Caco-2 (cell line): Measurements from ENCODE around the gene TTC39C. TPM values are rescaled to one million over a fixed set of nuclear protein-coding genes. Genes with fewer than 3 reads are reported as not detected.
A peak's percentile ranks its signal among the peaks of the same experiment; 100 is the strongest.

ENCODE experiments used
- BruUV-seq: library from RNA; stranded (reverse); fragments of 400-500 nt; replicated peaks from 2 replicates; lab custom pipeline; 2021; lab: Mats Ljungman, UMichigan
- CTCF ChIA-PET: fragments of 300-600 bp; sonication (Branson Sonifier 250); formaldehyde crosslinking; loops from one replicate; lab custom pipeline; 2022; ENCODE audit warnings: antibody characterized with exemption; lab: Charles Lee
- POLR2A ChIA-PET: fragments of 300-600 bp; sonication (Branson Sonifier 250); formaldehyde crosslinking; loops from one replicate; lab custom pipeline; 2022; ENCODE audit warnings: antibody characterized with exemption; lab: Charles Lee
- DNase-seq, 2 experiments: peaks; one replicate each; pipeline versions ENCODE4 v3.0.0 to v3.0.0-alpha.2; 2020 to 2022
- H3K27me3 ChIP-seq: replicated peaks from 2 replicates; pipeline ENCODE4 v1.6.0; 2011; ENCODE audit warnings: low read length; ENCODE audit not compliant: control insufficient read depth, insufficient read depth
- H3K36me3 ChIP-seq: 2 replicates; pipeline ENCODE4 v1.5.1; 2011; ENCODE audit warnings: low read length; ENCODE audit not compliant: control insufficient read depth, insufficient read depth
- H3K4me1 ChIP-seq: fragments of 250-450 bp; sonication (Bioruptor Pico); 2 replicates; pipeline ENCODE4 v1.5.1; 2020; ENCODE audit warnings: mild to moderate bottlenecking
- H3K4me3 ChIP-seq: 2 replicates; pipeline ENCODE4 v1.5.1; 2011; ENCODE audit warnings: low read depth, mild to moderate bottlenecking, control low read depth, low read length
- H3K9me3 ChIP-seq: fragments of 250-450 bp; sonication (Bioruptor Pico); 2 replicates; pipeline ENCODE4 v1.5.1; 2020; ENCODE audit warnings: mild to moderate bottlenecking, moderate library complexity
- H3K27ac Mint-ChIP-seq: one replicate; pipeline ENCODE4 v1.8.0; 2022; ENCODE audit warnings: mixed read lengths; ENCODE audit not compliant: unreplicated experiment
- H3K27me3 Mint-ChIP-seq: one replicate; pipeline ENCODE4 v1.8.0; 2022; ENCODE audit warnings: mixed read lengths; ENCODE audit not compliant: insufficient read depth, unreplicated experiment
- H3K36me3 Mint-ChIP-seq: one replicate; pipeline ENCODE4 v1.8.0; 2022; ENCODE audit warnings: mild to moderate bottlenecking, mixed read lengths; ENCODE audit not compliant: insufficient read depth, unreplicated experiment
- H3K4me1 Mint-ChIP-seq: one replicate; pipeline ENCODE4 v1.8.0; 2022; ENCODE audit warnings: low read depth, mixed read lengths; ENCODE audit not compliant: unreplicated experiment
- H3K4me3 Mint-ChIP-seq: one replicate; pipeline ENCODE4 v1.8.0; 2022; ENCODE audit warnings: mild to moderate bottlenecking, moderate library complexity, mixed read lengths; ENCODE audit not compliant: unreplicated experiment
- H3K9me3 Mint-ChIP-seq: one replicate; pipeline ENCODE4 v1.8.0; 2022; ENCODE audit warnings: mixed read lengths; ENCODE audit not compliant: unreplicated experiment
- intact Hi-C: fragments of 100-400 bp; cut with micrococcal nuclease; formaldehyde crosslinking; loops from one replicate; pipeline ENCODE4 v1.10.0; 2022; ENCODE audit not compliant: unreplicated experiment
- total RNA-seq: library from RNA; stranded (reverse); gene quantifications from 2 replicates; pipeline ENCODE4 v1.2.3, GENCODE V29; 2022
- TF ChIP-seq, protein P1 (sequence below), 2 experiments: fragments of 200-600 bp in 1 of 2; IDR thresholded peaks; 1 replicate in 1 of 2; 2 replicates in 1 of 2; pipeline versions ENCODE4 v1.5.1 to v1.8.0; 2011 to 2022; ENCODE audit warnings: antibody characterized with exemption in 1 of 2, control low read depth in 1 of 2, inconsistent platforms in 1 of 2, low read depth in 1 of 2, low read length in 1 of 2, mild to moderate bottlenecking in 1 of 2, moderate library complexity in 1 of 2; ENCODE audit not compliant: insufficient read depth in 1 of 2, severe bottlenecking in 1 of 2, unreplicated experiment in 1 of 2

The TTC39C gene
- total RNA-seq, 1 experiment from 2014 or later = 9.3 TPM

DNA sequence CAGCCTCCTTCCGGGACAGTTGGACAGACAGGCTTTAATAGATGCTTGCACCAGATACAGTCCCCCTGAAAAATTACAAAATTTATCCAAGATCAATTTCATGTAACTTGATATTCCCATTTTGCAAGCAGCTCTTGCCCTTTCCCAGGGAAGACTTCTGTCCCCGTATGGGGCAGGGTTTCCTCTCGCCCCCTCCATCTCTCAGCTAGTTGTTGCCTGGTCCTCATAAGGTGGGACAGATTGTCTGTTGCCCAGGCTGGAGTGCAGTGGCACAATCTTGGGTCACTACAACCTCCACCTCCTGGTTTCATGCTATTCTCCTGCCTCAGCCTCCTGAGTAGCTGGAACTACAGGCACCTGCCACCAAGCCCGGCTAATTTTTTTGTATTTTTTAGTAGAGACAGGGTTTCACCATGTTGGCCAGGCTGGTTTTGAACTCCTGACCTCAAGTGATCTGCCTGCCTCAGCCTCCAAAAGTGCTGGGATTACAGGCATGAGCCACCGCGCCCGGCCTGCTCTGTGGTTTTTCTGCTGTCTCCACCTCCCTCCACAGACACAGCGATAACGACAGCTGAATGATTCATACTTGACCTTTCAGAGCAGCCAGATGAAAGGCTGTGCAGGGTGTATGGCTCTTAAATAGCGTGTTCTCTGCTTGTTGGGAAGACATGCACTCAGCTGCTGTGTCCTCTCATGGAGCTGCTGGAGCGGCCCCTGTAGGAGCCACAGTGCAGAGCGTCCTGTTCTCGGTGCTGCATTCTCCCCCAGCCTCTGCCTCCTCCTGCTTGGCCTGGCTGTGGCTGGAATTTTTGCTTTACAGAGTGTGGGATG, 61.4 kb downstream of the TTC39C start:
- Mint-ChIP-seq H3K4me3 (no peak overlapping the region), H3K27me3 (no peaks in the 10 kb centered on the region), H3K27ac (peak overlapping the region; percentile 48), H3K9me3 (no peaks in the 10 kb centered on the region), H3K36me3 (no peaks in the 10 kb centered on the region), H3K4me1 (no peaks in the 10 kb centered on the region)
- H3K4me1 ChIP-seq = peaks cover 4% of the 10 kb centered on the region; the same call in 1 of the 2 replicates
- H3K36me3 ChIP-seq = no peaks in the 10 kb centered on the region
- no peaks in the 10 kb centered on the region for H3K27me3 ChIP-seq
- H3K4me3 ChIP-seq = no peak overlapping the region
- no TSS peak for BruUV-seq
- intact Hi-C loops = loop anchor here (10.0 kb wide), 1 partner anchor 61 kb away; the partner anchor contains the start of gene TTC39C
- TF ChIP-seq, protein P1, sequence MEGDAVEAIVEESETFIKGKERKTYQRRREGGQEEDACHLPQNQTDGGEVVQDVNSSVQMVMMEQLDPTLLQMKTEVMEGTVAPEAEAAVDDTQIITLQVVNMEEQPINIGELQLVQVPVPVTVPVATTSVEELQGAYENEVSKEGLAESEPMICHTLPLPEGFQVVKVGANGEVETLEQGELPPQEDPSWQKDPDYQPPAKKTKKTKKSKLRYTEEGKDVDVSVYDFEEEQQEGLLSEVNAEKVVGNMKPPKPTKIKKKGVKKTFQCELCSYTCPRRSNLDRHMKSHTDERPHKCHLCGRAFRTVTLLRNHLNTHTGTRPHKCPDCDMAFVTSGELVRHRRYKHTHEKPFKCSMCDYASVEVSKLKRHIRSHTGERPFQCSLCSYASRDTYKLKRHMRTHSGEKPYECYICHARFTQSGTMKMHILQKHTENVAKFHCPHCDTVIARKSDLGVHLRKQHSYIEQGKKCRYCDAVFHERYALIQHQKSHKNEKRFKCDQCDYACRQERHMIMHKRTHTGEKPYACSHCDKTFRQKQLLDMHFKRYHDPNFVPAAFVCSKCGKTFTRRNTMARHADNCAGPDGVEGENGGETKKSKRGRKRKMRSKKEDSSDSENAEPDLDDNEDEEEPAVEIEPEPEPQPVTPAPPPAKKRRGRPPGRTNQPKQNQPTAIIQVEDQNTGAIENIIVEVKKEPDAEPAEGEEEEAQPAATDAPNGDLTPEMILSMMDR (IDR thresholded peaks at IDR 0.05; ENCODE audit: insufficient read depth in 1 of 2, low read depth in 1 of 2, low read length in 1 of 2, severe bottlenecking in 1 of 2, unreplicated experiment in 1 of 2) = peak in 1 of 2 experiments; percentile 61
- ChIA-PET POLR2A (no interaction called here), CTCF (interaction anchor here (0.8 to 1.4 kb wide), 2 partner anchors 42 to 60 kb away, joined by 3 to 5 read pairs; no protein-coding TSS in a partner anchor)
- H3K9me3 ChIP-seq = no peaks in the 10 kb centered on the region
- peak; percentile 70 to 82 for DNase-seq

DNA sequence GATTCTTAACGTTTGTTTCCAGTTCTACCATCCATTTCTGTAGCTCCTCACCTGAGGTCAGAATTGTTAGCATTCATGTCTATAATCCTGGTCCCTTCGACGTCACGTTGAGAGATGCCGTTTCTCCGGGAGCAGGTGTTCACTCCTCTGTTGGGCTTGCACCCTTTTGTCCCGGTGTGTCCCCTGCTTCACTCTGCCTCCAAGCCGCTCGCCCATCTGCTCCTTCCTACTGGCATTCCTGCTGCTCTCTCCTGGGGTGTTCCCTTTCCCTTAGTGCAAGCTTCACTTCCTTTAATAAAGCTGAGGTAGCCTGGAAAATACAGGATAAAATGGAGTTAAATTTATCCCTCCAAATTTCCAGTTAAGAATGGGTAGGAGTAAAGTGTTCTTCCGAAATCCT, 62.4 kb downstream of the TTC39C start:
- Mint-ChIP-seq H3K27me3 (no peaks in the 10 kb centered on the region), H3K4me1 (no peaks in the 10 kb centered on the region), H3K36me3 (no peaks in the 10 kb centered on the region), H3K4me3 (no peak overlapping the region), H3K27ac (no peak overlapping the region), H3K9me3 (no peaks in the 10 kb centered on the region)
- intact Hi-C loops = loop anchor here (10.0 kb wide), 1 partner anchor 62 kb away; the partner anchor contains the start of gene TTC39C
- ChIA-PET POLR2A (no interaction called here), CTCF (no interaction called here)
- Histone ChIP-seq H3K27me3 (no peaks in the 10 kb centered on the region), H3K9me3 (no peaks in the 10 kb centered on the region), H3K36me3 (no peaks in the 10 kb centered on the region), H3K4me3 (no peak overlapping the region), H3K4me1 (peaks cover 4% of the 10 kb centered on the region; the same call in 1 of the 2 replicates)
- TF ChIP-seq, protein P1 (IDR thresholded peaks at IDR 0.05; ENCODE audit: insufficient read depth in 1 of 2, low read depth in 1 of 2, low read length in 1 of 2, severe bottlenecking in 1 of 2, unreplicated experiment in 1 of 2) = no peak
- BruUV-seq = no TSS peak
- DNase-seq = no peak

GRCh38 chr18:24078391-24078790, 63.8 kb downstream of the TTC39C start:
- CTCF ChIA-PET = no interaction called here
- intact Hi-C loops = loop anchor here (10.0 kb wide), 1 partner anchor 64 kb away; the partner anchor contains the start of gene TTC39C

More at GRCh38 chr18:24078391-24078790, 63.8 kb downstream of the TTC39C start:
- H3K9me3 ChIP-seq = no peaks in the 10 kb centered on the region
- peaks cover 4% of the 10 kb centered on the region; the same call in 1 of the 2 replicates for H3K4me1 ChIP-seq
- TF ChIP-seq, protein P1 (IDR thresholded peaks at IDR 0.05; ENCODE audit: insufficient read depth in 1 of 2, low read depth in 1 of 2, low read length in 1 of 2, severe bottlenecking in 1 of 2, unreplicated experiment in 1 of 2) = no peak
- POLR2A ChIA-PET = no interaction called here
- H3K4me1 Mint-ChIP-seq = no peaks in the 10 kb centered on the region
- no peak overlapping the region for H3K27ac Mint-ChIP-seq
- no peak for DNase-seq
- no peak overlapping the region for H3K4me3 Mint-ChIP-seq
- no peaks in the 10 kb centered on the region for H3K9me3 Mint-ChIP-seq
- H3K36me3 Mint-ChIP-seq = no peaks in the 10 kb centered on the region
- H3K27me3 ChIP-seq = no peaks in the 10 kb centered on the region
- no peaks in the 10 kb centered on the region for H3K27me3 Mint-ChIP-seq
- no peaks in the 10 kb centered on the region for H3K36me3 ChIP-seq
- no peak overlapping the region for H3K4me3 ChIP-seq
- BruUV-seq = no TSS peak
